Pulmonary artery endothelial cell (primary cell): ENCODE results near the gene KIAA1586. TPM values are rescaled to one million over a fixed set of nuclear protein-coding genes. Genes with fewer than 3 reads are reported as not detected.
"Not testable (repeated sequence)": the region's sequence is repeated elsewhere in the genome, so short reads cannot be mapped to it uniquely, and the experiment has no call there.

Experiments
- DNase-seq: peaks from one replicate; pipeline ENCODE4 v3.0.0-alpha.2; 2011; ENCODE audit warnings: low read depth, low spot score
- total RNA-seq: library from RNA; depleted of rRNA; stranded (reverse); fragments of >200 nt; gene quantifications from 2 replicates; pipeline ENCODE4 v1.2.3, GENCODE V29; 2014

The KIAA1586 gene
- total RNA-seq, 1 donor from 2014 or later = 13.1 TPM

DNA sequence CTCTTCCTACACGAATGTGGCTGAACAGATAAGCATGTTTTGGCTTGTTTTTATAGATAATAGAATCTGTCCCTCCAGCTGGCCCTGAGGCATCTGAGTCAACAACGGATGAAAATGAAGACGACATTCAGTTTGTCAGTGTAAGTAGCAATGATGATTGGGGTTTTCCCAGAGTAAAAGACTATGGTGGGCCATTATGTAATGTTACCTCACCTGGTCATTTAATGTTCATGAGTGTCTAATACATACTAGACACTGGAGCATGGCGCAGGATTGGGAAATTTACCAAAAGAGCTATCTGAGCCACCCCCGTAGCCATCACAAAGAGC is 728 bp downstream of the KIAA1586 start:
- not testable (repeated sequence) for DNase-seq

DNA sequence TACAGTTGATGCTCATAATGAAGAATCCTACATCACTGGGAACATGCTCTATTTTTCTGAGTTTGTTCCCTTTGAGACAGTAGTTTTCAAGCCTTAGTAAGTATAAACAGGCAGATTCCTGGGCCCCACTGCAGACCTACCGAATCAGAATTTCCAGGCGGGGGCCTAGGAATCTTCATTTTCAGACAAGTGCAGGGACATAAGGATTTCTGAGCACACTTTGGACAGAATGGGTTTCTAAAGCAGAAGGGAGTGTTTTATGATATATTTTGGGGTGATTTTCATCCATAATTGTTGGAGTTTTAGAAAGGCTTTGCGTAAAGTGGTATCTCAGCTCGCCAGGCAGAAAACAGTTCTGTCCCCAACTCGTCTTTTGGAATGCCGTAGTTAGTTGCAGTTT is 1.4 kb downstream of the KIAA1586 start:
- not testable (repeated sequence) for DNase-seq

DNA sequence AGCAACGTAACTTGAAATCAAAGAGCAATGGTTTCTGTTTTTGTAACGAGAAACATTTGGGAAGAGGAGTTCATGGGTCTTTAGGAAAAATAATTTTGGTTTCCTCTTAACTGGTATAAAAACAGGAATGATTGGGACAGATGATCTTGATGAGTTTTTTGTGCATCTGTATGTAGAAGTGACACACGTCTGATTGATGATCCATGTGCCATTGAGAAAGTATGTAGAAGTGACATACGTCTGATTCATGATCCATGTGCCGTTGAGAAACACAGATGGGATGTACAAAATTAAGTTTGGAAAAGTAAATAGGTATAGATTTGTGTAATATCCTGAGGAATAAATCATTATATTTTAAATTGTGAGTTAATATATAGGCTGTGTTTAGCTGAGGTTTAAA is 2.1 kb downstream of the KIAA1586 start:
- DNase-seq = no peak

GRCh38 chr6:57063847-57064246 is 17.4 kb downstream of the KIAA1586 start:
- no peak for DNase-seq

DNA sequence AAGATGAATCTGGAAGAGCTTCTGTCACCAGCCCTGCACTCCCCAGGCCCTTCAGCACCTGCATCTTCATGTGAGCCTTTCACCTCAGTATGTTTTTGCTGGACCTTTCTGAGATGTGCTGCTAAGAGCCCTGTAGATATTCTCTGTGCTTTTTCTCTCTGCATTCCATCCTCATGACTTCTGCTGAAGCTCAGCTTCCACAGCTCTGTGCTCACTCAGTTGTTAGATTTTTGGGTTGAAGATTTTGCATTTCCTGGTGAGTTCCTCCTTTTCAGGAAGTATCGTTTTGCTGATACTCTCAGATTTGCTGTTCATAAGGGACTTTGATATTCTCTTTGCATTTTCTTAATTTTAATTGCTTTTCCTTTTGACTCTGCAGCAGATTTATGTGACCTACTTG is 18.3 kb downstream of the KIAA1586 start:
- DNase-seq = no peak

DNA sequence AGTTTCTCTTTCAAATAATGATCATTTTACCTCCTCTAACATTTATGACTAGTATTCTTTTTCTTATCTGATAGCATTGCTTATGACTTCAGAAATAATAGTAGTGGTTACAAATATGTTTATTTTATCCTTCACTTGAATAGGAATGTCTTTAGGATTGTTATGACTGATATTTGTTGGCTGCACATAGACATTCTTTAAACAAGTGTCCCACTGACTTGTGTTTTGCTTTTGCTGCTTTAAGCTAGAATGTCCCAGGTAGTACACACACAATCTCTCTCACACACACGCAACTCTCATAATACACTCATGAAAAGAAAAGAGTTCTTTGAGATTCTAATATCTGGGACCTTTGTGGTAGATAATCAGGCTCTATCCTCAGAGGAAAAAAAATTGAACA is 21.6 kb downstream of the KIAA1586 start:
- no peak for DNase-seq

- DNase-seq = no peak
These were observed 22.7 kb downstream of the KIAA1586 start for GRCh38 chr6:57069228-57069627.

DNA sequence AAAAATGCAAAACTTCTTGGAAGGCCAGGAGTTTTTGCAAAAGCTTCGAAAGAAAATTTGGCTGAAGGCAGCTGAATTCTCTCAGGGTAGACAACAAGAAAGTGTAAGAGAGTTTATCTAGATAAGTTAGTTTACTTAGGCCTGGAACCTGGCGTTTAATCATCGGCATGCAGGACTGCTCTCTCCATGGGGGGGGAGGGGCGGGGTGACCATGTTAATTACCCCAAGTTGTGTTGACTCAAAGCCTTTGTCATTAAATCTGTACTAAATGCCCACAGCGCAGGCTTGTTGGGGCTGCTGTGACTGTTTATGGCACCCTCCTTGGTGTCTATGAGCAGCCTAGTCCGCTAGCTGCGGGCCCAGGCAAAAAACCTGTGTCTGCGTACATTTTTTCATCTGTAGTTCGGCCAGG is 23.4 kb downstream of the KIAA1586 start:
- DNase-seq = no peak

- DNase-seq = no peak
These were observed 25.6 kb downstream of the KIAA1586 start for GRCh38 chr6:57072108-57072507.

DNA sequence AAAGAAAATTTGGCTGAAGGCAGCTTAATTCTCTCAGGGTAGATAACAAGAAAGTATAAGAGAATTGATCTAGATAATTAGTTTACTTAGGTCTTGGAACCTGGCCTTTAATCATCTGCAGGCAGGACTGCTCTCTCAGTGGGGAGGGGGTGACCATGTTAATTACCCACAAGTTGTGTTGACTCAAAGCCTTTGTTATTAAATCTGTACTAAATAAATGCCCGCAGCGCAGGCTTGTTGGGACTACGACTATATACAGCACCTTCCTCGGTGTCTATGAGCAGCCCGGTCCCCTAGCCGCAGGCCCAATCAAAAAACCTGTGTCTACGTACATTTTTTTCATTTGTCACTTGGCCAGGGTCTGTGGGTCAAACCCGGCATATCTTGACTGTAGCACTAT is 27.9 kb downstream of the KIAA1586 start:
- no peak for DNase-seq

- DNase-seq = no peak
These were observed 28.6 kb downstream of the KIAA1586 start for GRCh38 chr6:57075092-57075491.

DNA sequence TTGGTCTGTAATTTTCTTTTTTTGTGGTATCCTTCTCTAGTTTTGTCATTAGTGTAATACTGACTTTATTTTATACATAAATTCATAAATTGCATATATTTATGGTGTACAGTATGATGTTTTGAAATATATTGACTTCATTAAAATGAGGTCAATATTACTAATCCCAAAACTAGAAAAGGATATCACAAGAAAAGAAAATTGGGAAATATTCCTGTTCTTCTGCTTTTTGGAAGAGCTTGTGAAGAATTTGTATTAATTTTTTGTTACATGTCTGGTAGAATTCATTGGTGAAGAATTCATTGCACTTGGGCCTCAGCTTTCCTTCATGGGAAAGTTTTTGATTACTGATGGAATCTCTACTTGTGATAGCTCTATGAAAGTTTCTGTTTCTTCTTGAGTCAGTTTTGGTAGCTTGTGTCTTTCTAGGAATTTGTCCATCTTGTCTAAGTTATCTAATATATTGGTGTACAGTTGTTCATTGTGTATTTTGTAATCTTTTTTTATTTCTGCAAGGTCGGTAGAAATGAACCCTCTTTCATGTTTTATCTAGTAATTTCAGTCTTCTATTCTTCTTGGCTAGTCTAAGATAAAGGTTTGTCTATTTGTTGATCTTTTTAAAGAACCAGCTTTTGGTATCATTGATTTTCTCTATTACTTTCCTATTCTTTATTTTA is 32.2 kb downstream of the KIAA1586 start:
- no peak for DNase-seq

DNA sequence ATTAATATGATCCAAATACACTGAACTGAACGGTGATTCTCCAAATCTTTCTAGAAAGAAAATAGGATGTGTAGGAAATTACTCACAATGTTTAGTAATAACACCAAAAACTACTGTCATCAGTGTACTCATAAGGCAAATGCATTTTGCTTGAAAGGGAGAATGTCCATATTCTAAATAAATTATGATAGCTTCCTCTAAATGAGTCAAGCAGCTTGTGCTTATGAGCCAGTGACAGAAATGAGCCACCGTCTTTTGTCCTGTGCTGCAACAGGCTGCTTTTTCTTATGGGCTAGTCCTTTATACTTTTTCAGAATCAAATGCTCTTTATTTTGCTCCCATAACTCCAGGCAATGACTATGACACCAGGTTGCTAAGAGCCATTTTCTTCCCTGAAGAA is 39.0 kb downstream of the KIAA1586 start:
- no peak for DNase-seq

DNA sequence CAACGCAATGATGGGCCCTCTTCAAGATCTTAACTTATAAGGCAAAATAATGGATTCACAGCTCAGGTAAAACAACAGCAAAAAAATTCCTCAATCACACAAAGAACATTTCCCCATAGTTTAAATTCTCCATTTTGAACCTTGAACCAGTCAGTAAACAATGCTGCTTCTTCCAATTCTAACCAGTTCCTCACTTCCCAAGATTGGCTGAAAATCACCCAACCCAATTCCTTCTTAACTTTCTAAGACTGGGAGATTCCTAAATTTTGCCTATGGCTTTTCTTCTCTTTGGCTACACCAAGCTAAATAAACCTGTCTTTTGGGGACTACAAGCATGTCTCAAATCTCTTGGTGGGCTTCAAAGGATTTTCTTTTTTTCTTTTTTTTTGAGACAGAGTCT is 40.4 kb downstream of the KIAA1586 start:
- DNase-seq = no peak

- no peak for DNase-seq
These were observed 41.4 kb downstream of the KIAA1586 start for GRCh38 chr6:57087916-57088315.

DNA sequence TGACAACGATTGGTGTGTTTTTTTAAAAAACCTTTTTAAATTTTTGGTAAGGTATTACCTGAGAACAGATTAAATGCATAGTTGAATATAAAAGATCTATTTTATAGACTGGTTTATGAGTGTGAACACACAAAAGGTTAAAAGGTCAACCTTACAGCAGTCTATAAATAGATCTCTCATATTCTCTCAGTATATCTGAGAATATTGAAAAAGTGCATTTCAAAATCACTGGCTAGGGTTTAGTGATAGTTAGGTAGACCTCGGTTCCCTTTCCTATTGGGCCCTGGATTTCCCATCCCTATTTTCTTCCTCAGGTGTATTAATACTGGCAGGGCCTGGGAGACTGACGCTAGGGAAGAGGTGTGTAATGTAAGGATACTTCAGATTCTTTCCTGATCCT is 42.8 kb downstream of the KIAA1586 start:
- DNase-seq = no peak

GRCh38 chr6:57089687-57090457 is 43.4 kb downstream of the KIAA1586 start, which contains the start of gene ZNF451:
Gene ZNF451 (plus strand): TSS chr6:57090188. CDS start chr6:57090254, 66 bp downstream.
- peak; percentile 84 for DNase-seq

DNA sequence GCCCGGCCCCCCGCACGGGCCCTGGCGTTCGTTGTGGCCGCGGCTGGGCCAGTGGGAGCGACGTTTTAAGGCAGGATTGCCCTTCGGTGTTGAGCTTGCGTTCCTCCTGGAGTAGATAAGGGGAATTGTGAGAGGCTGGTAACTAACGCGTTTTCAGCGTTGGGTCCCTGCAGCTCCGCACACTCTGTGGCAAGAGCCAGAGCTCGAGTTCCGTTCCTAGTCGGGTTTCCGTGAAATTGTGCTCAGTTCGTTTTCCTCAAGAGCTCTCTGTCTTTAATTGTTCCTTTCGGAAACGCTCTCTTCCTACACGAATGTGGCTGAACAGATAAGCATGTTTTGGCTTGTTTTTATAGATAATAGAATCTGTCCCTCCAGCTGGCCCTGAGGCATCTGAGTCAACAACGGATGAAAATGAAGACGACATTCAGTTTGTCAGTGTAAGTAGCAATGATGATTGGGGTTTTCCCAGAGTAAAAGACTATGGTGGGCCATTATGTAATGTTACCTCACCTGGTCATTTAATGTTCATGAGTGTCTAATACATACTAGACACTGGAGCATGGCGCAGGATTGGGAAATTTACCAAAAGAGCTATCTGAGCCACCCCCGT is 44.1 kb downstream of the KIAA1586 start:
- DNase-seq = not testable (repeated sequence)

GRCh38 chr6:57091375-57091774 is 44.9 kb downstream of the KIAA1586 start:
- not testable (repeated sequence) for DNase-seq

DNA sequence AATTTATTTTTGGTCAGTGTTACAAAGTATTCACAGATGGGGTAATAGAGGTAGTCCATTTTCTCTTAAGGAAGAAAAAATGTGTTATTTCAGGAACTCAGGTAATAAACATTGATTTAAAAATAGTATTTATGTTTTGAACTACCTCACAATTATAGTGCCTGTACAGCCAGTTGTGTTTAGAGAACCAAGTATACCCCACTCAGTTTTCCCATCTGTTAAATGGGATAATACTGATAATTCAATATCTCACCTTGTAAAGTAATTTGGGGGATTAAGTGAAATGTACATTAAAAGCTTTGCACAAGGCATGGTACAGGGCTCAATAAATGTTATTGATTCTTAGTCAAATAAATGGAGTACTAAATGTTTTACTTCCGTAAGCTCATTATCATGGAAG is 48.2 kb downstream of the KIAA1586 start:
- no peak for DNase-seq

GRCh38 chr6:57097596-57097995 is 51.1 kb downstream of the KIAA1586 start:
- no peak for DNase-seq

GRCh38 chr6:57102976-57103375 is 56.5 kb downstream of the KIAA1586 start:
- DNase-seq = no peak

DNA sequence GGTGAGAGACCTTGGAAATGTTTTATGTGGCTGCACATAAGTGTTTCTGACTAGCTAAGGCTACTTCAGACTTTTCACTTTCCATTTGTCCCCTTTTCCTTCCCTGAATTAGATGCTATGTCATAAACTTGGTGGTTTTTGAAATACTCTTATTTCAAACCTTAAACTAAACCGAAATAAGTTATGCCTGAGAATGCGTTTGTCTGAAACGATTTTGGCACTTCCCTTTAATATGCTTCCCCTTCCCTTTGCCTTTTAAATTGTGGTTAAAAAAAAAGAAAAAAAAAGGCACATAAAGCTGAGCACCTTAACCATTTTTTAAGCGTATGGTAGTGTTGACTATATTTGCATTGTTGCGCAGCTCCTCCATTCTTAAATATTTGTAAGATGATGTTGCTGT is 57.8 kb downstream of the KIAA1586 start:
- no peak for DNase-seq
